KMS-11 (cell line): ENCODE results near the gene FAM13C.

ENCODE experiments used
- H2AFZ ChIP-seq: fragments of 200-600 bp; sonication (generic); 2 replicates; pipeline ENCODE4 v1.6.1; 2016; ENCODE audit warnings: antibody characterized with exemption, mixed run types, low read depth
- H3K27ac ChIP-seq: fragments of 200-600 bp; sonication (generic); 2 replicates; pipeline ENCODE4 v1.6.1; 2016; ENCODE audit warnings: mild to moderate bottlenecking, mixed run types
- H3K27me3 ChIP-seq: fragments of 200-600 bp; sonication (generic); 2 replicates; pipeline ENCODE4 v1.6.1; 2017; ENCODE audit warnings: mild to moderate bottlenecking, low read depth, mixed run types, moderate library complexity; ENCODE audit not compliant: insufficient read depth
- H3K36me3 ChIP-seq: fragments of 200-600 bp; sonication (generic); 2 replicates; pipeline ENCODE4 v1.6.1; 2017; ENCODE audit warnings: mild to moderate bottlenecking, mixed run types; ENCODE audit not compliant: insufficient read depth
- H3K4me1 ChIP-seq: fragments of 200-600 bp; sonication (generic); 2 replicates; pipeline ENCODE4 v1.6.1; 2016; ENCODE audit warnings: mild to moderate bottlenecking, low read depth, mixed run types; ENCODE audit not compliant: poor library complexity, severe bottlenecking
- H3K4me2 ChIP-seq: fragments of 200-600 bp; sonication (generic); 2 replicates; pipeline ENCODE4 v1.7.0; 2016; ENCODE audit warnings: mild to moderate bottlenecking, mixed run types
- H3K4me3 ChIP-seq: fragments of 200-600 bp; sonication (generic); IDR thresholded peaks from 2 replicates; pipeline ENCODE4 v1.6.1; 2017; ENCODE audit warnings: low read depth, low read length, mixed read lengths; ENCODE audit not compliant: insufficient read depth
- H3K79me2 ChIP-seq: fragments of 200-600 bp; sonication (generic); 2 replicates; pipeline ENCODE4 v1.6.1; 2016; ENCODE audit warnings: low read depth, mixed run types; ENCODE audit not compliant: insufficient read depth
- H3K9ac ChIP-seq: fragments of 200-600 bp; sonication (generic); 2 replicates; pipeline ENCODE4 v1.6.1; 2016; ENCODE audit warnings: mild to moderate bottlenecking, mixed run types
- H4K20me1 ChIP-seq: fragments of 200-600 bp; sonication (generic); 2 replicates; pipeline ENCODE4 v1.6.1; 2016; ENCODE audit warnings: mild to moderate bottlenecking, mixed run types; ENCODE audit not compliant: insufficient read depth
- CTCF ChIP-seq: fragments of 200-600 bp; sonication (generic); conservative IDR thresholded peaks from 2 replicates; pipeline ENCODE4 v1.6.1; 2017; ENCODE audit warnings: low read depth, mild to moderate bottlenecking, antibody characterized with exemption, low read length, moderate library complexity, mixed read lengths

FAM13C gene

GRCh38 chr10:59395984-59396383 lies 33.6 kb upstream of the FAM13C start:
- TF ChIP-seq CTCF: no peak
- Histone ChIP-seq H3K36me3 (no peaks in the 10 kb centered on the region), H3K4me1 (no peaks in the 10 kb centered on the region), H3K4me3 (no peak overlapping the region), H2AFZ (no peak overlapping the region), H3K4me2 (no peak overlapping the region), H3K9ac (no peak overlapping the region), H3K79me2 (no peaks in the 10 kb centered on the region), H3K27ac (no peak overlapping the region), H4K20me1 (no peaks in the 10 kb centered on the region), H3K27me3 (no peaks in the 10 kb centered on the region)

GRCh38 chr10:59393349-59393748 lies 31.0 kb upstream of the FAM13C start:
- TF ChIP-seq CTCF: no peak
- Histone ChIP-seq H2AFZ (no peak overlapping the region), H4K20me1 (no peaks in the 10 kb centered on the region), H3K79me2 (no peaks in the 10 kb centered on the region), H3K27me3 (no peaks in the 10 kb centered on the region), H3K9ac (no peak overlapping the region), H3K4me2 (no peak overlapping the region), H3K4me3 (no peak overlapping the region), H3K4me1 (no peaks in the 10 kb centered on the region), H3K27ac (no peak overlapping the region), H3K36me3 (no peaks in the 10 kb centered on the region)

GRCh38 chr10:59391060-59391459 lies 28.7 kb upstream of the FAM13C start:
- no peaks in the 10 kb centered on the region for H3K79me2 ChIP-seq
- TF ChIP-seq CTCF: no peak
- no peaks in the 10 kb centered on the region for H3K27me3 ChIP-seq
- no peaks in the 10 kb centered on the region for H4K20me1 ChIP-seq
- no peak overlapping the region for H3K4me3 ChIP-seq
- H3K9ac ChIP-seq: no peak overlapping the region
- H3K4me1 ChIP-seq: no peaks in the 10 kb centered on the region
- no peak overlapping the region for H3K4me2 ChIP-seq
- H3K36me3 ChIP-seq: no peaks in the 10 kb centered on the region
- no peak overlapping the region for H3K27ac ChIP-seq
- no peak overlapping the region for H2AFZ ChIP-seq

- no peaks in the 10 kb centered on the region for H3K36me3 ChIP-seq
- no peak overlapping the region for H3K27ac ChIP-seq
- no peaks in the 10 kb centered on the region for H3K79me2 ChIP-seq
- no peak overlapping the region for H3K9ac ChIP-seq
- H4K20me1 ChIP-seq: no peaks in the 10 kb centered on the region
- H3K4me3 ChIP-seq: no peak overlapping the region
- H3K27me3 ChIP-seq: no peaks in the 10 kb centered on the region
- no peak overlapping the region for H3K4me2 ChIP-seq
- TF ChIP-seq CTCF: no peak
- H2AFZ ChIP-seq: no peak overlapping the region
- H3K4me1 ChIP-seq: no peaks in the 10 kb centered on the region
Measured at GRCh38 chr10:59388671-59388976, 26.3 kb upstream of the FAM13C start.
